Chondrocyte (in vitro differentiated cells): ENCODE results near the gene ARMH4. TPM values are rescaled to one million over a fixed set of nuclear protein-coding genes. Genes with fewer than 3 reads are reported as not detected.

Experiments used
- DNase-seq: peaks from one replicate; pipeline ENCODE4 v3.0.0; 2021; ENCODE audit warnings: mixed read lengths, low spot score
- H3K27ac Mint-ChIP-seq: one replicate; pipeline ENCODE4 v1.8.0; 2021; ENCODE audit warnings: mild to moderate bottlenecking, moderate library complexity, mixed read lengths; ENCODE audit not compliant: unreplicated experiment
- H3K27me3 Mint-ChIP-seq: 2 replicates; pipeline ENCODE4 v1.8.0; 2021; ENCODE audit warnings: low read depth, mixed read lengths
- H3K36me3 Mint-ChIP-seq: 2 replicates; pipeline ENCODE4 v1.8.0; 2021; ENCODE audit warnings: low read depth, mixed read lengths
- H3K4me1 Mint-ChIP-seq: 2 replicates; pipeline ENCODE4 v1.8.0; 2021; ENCODE audit warnings: low read depth, mild to moderate bottlenecking, mixed read lengths
- H3K4me3 Mint-ChIP-seq: one replicate; pipeline ENCODE4 v1.8.0; 2021; ENCODE audit warnings: mild to moderate bottlenecking, moderate library complexity, mixed read lengths; ENCODE audit not compliant: unreplicated experiment
- H3K9me3 Mint-ChIP-seq: 2 replicates; pipeline ENCODE4 v1.8.0; 2021; ENCODE audit warnings: low read depth, mixed read lengths
- total RNA-seq: library from RNA; stranded (reverse); gene quantifications from 3 replicates; pipeline ENCODE4 v1.2.1, GENCODE V29; 2021
- TF ChIP-seq, protein P1 (sequence below): fragments of 200-600 bp; sonication (generic); IDR thresholded peaks from 2 replicates; pipeline ENCODE4 v1.5.0; 2021; ENCODE audit warnings: antibody characterized with exemption, mild to moderate bottlenecking, moderate library complexity

The ARMH4 gene
- total RNA-seq, 1 donor from 2014 or later, result 23.3 TPM

DNA sequence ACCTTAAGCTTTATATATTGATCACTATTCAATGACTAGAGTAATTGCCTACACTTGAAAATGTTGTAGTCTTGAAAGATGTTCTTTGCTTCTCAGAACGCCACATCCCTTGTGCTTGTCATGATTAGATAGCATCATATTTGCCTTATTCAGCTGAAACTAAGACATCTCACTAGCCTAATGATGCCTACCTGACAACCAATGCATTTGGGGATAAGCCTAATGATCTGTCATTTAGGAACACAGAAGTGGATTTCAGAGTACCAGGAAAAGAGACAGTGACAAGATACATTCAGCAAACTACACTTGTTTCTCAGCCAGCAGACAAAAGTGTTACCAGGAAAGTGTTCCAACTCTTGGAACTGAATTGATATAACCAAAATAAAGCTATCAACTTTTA is 83.7 kb downstream of the ARMH4 start:
- H3K27ac Mint-ChIP-seq, result no peak overlapping the region
- no peak for DNase-seq
- peaks cover 2% of the 10 kb centered on the region for H3K36me3 Mint-ChIP-seq
- H3K27me3 Mint-ChIP-seq, result no peaks in the 10 kb centered on the region
- no peaks in the 10 kb centered on the region for H3K4me1 Mint-ChIP-seq
- H3K4me3 Mint-ChIP-seq, result no peak overlapping the region
- no peaks in the 10 kb centered on the region for H3K9me3 Mint-ChIP-seq
- TF ChIP-seq, protein P1, sequence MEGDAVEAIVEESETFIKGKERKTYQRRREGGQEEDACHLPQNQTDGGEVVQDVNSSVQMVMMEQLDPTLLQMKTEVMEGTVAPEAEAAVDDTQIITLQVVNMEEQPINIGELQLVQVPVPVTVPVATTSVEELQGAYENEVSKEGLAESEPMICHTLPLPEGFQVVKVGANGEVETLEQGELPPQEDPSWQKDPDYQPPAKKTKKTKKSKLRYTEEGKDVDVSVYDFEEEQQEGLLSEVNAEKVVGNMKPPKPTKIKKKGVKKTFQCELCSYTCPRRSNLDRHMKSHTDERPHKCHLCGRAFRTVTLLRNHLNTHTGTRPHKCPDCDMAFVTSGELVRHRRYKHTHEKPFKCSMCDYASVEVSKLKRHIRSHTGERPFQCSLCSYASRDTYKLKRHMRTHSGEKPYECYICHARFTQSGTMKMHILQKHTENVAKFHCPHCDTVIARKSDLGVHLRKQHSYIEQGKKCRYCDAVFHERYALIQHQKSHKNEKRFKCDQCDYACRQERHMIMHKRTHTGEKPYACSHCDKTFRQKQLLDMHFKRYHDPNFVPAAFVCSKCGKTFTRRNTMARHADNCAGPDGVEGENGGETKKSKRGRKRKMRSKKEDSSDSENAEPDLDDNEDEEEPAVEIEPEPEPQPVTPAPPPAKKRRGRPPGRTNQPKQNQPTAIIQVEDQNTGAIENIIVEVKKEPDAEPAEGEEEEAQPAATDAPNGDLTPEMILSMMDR, result no peak

DNA sequence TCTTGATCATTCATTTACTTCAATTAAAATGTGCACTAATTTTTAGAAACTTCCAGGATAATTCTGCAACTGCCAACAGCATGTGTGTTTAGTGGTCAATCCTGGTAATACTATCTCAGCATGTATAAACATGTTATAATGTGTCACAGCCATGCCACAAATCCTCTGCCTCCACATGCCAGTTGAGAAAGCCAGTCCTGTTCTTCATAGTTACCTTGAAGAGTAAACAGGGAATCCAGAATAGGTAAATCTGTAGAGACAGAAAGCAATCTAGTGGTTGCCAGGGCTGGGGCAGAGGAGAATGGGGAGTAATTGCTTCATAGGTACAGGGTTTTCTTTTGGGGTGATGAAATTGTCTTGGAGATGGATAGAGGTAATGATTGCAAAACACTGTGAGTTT is 85.9 kb downstream of the ARMH4 start:
- H3K4me3 Mint-ChIP-seq, result no peak overlapping the region
- H3K27ac Mint-ChIP-seq, result no peak overlapping the region
- peaks cover 2% of the 10 kb centered on the region for H3K36me3 Mint-ChIP-seq
- H3K9me3 Mint-ChIP-seq, result no peaks in the 10 kb centered on the region
- no peaks in the 10 kb centered on the region for H3K27me3 Mint-ChIP-seq
- TF ChIP-seq, protein P1, result no peak
- DNase-seq, result no peak
- no peaks in the 10 kb centered on the region for H3K4me1 Mint-ChIP-seq

DNA sequence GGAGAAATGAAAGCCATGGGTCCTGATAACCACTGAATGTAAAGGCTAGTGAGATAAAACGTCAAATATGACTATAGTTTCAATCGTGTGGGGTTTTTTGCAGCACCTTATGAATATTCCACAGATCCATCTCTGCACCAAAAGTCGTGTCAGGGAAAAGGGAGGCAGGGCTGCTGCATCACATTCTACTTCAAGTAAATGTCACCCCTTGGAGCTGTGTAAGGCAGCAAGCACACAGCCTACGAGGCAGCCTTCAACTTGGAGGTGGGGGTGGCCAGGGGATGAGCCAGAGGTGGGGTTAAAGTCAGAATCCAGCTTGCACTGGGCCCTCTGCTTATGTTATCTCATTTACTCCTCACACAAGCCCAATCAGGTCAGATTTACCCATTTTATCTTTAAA is 90.4 kb downstream of the ARMH4 start:
- no peaks in the 10 kb centered on the region for H3K9me3 Mint-ChIP-seq
- no peak overlapping the region for H3K4me3 Mint-ChIP-seq
- no peaks in the 10 kb centered on the region for H3K27me3 Mint-ChIP-seq
- DNase-seq, result no peak
- TF ChIP-seq, protein P1, result no peak
- no peak overlapping the region for H3K27ac Mint-ChIP-seq
- no peaks in the 10 kb centered on the region for H3K36me3 Mint-ChIP-seq
- peaks cover 6% of the 10 kb centered on the region for H3K4me1 Mint-ChIP-seq

DNA sequence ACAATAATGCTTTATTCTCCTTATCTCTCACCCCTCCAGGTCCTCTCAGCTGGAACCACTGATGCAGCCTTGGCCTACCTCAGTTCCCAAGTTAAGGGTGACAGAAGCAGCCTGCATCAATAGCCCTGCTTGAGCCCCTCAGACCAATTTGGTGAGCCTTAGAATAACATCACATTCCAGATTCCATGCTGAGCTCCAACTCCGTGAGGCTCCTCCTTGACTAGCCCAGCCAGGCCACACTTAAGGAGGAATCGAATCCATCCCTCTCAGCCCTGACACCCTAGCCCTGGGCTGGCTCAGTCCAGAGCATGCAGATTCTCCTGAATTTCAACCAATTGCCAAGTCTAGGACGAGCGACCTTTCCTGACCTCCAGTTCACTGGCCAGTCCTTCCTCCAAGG is 91.1 kb downstream of the ARMH4 start:
- Mint-ChIP-seq H3K4me1 (peaks cover 6% of the 10 kb centered on the region), H3K27me3 (no peaks in the 10 kb centered on the region), H3K27ac (no peak overlapping the region), H3K9me3 (no peaks in the 10 kb centered on the region), H3K4me3 (no peak overlapping the region), H3K36me3 (no peaks in the 10 kb centered on the region)
- DNase-seq, result no peak
- TF ChIP-seq, protein P1, result no peak

GRCh38 chr14:58060077-58060476 is 91.9 kb downstream of the ARMH4 start:
- Mint-ChIP-seq H3K27ac (no peak overlapping the region), H3K36me3 (no peaks in the 10 kb centered on the region), H3K4me1 (peaks cover 6% of the 10 kb centered on the region), H3K27me3 (no peaks in the 10 kb centered on the region), H3K4me3 (no peak overlapping the region), H3K9me3 (no peaks in the 10 kb centered on the region)
- DNase-seq, result no peak
- TF ChIP-seq, protein P1, result no peak
